Spleen (tissue), 11 donors: ENCODE measurements around the gene TEX261. TPM values are rescaled to one million over a fixed set of nuclear protein-coding genes. Genes with fewer than 3 reads are reported as not detected.

Experiments
- DNase-seq: peaks from one replicate; pipeline ENCODE4 v3.0.0-alpha.2; 2020
- H3K27ac ChIP-seq, 8 donors: fragments of 200-600 bp; sonication (generic) in 7 of 8; 1 replicate in 4 of 8; 2 replicates in 4 of 8; pipeline versions ENCODE4 v1.5.0 to v1.8.0; 2016 to 2021; ENCODE audit warnings: inconsistent platforms in 4 of 8, mild to moderate bottlenecking in 4 of 8, moderate library complexity in 1 of 8
- H3K27me3 ChIP-seq, 7 donors: fragments of 200-600 bp; sonication (generic) in 6 of 7; replicated peaks in 1 of 7; 1 replicate in 4 of 7; 2 replicates in 3 of 7; pipeline versions ENCODE4 v1.5.0 to v1.8.0; 2016 to 2021; ENCODE audit warnings: inconsistent platforms in 3 of 7, mild to moderate bottlenecking in 1 of 7
- H3K36me3 ChIP-seq, 6 donors: fragments of 200-600 bp; sonication (generic) in 5 of 6; 1 replicate in 4 of 6; 2 replicates in 2 of 6; pipeline versions ENCODE4 v1.5.0 to v1.8.0; 2016 to 2021; ENCODE audit warnings: inconsistent platforms in 2 of 6
- H3K4me1 ChIP-seq, 6 donors: fragments of 200-600 bp; sonication (generic) in 5 of 6; 1 replicate in 3 of 6; 2 replicates in 3 of 6; pipeline versions ENCODE4 v1.5.0 to v1.8.0; 2016 to 2021; ENCODE audit warnings: inconsistent platforms in 3 of 6
- H3K4me3 ChIP-seq, 8 donors: fragments of 200-600 bp; sonication (generic) in 7 of 8; 1 replicate in 4 of 8; 2 replicates in 4 of 8; pipeline versions ENCODE4 v1.5.0 to v1.8.0; 2016 to 2021; ENCODE audit warnings: inconsistent platforms in 4 of 8, mild to moderate bottlenecking in 4 of 8, moderate library complexity in 2 of 8
- H3K9me3 ChIP-seq, 8 donors: fragments of 200-600 bp; sonication (generic) in 7 of 8; 1 replicate in 4 of 8; 2 replicates in 4 of 8; pipeline versions ENCODE4 v1.5.0 to v1.8.0; 2016 to 2021; ENCODE audit warnings: inconsistent platforms in 4 of 8
- POLR2A ChIP-seq, 3 donors: fragments of 450-650 bp; IDR thresholded peaks; one replicate each; pipeline ENCODE4 v1.5.1; 2017; ENCODE audit warnings: antibody characterized with exemption in 3 of 3, mild to moderate bottlenecking in 1 of 3
- POLR2AphosphoS5 ChIP-seq, 3 donors: sonication (generic); formaldehyde crosslinking; IDR thresholded peaks; one replicate each; pipeline ENCODE4 v1.5.1; 2017; ENCODE audit warnings: antibody characterized with exemption in 3 of 3
- WGBS, 5 donors: extraction: QIAGEN DNeasy Blood & Tissue Kit in 3 of 5; methylation state at CpG; one replicate each; pipeline versions ENCODE4 v1.1.5 to v1.1.7; 2013 to 2018; 5-methylcytosine and 5-hydroxymethylcytosine counted together
- intact Hi-C: fragments of 100-400 bp; cut with DNase I; formaldehyde crosslinking; loops from one replicate; pipeline ENCODE4 v1.15.0; 2023; ENCODE audit warnings: low total_unique reads
- polyA plus RNA-seq, 3 donors: library from polyadenylated mRNA; stranded (reverse); fragments of 200-250 nt; gene quantifications; one replicate each; pipeline ENCODE4 v1.2.1, GENCODE V29; 2013
- total RNA-seq, 7 donors: library from RNA; depleted of rRNA in 3 of 7; stranded (reverse); fragments of >200 nt in 3 of 7; fragmentation: NEBNext Ultra II Directional in 4 of 7; extraction: Animal tissue kit (Norgen Biotek cat#: 25700) in 4 of 7; gene quantifications; one replicate each; pipeline versions ENCODE4 v1.1.0 to v1.2.1, GENCODE V29; 2016 to 2021
- TF ChIP-seq, protein P1 (sequence below), 11 experiments: fragments of 200-600 bp in 7 of 11; fragments of 450-650 bp in 4 of 11; sonication (generic) in 4 of 11; IDR thresholded peaks in 8 of 11; conservative IDR thresholded peaks in 3 of 11; 1 replicate in 7 of 11; 2 replicates in 4 of 11; pipeline versions ENCODE4 v1.4.0 to v1.8.0; 2016 to 2021; ENCODE audit warnings: antibody characterized with exemption in 11 of 11, inconsistent platforms in 4 of 11, mild to moderate bottlenecking in 1 of 11
- donor health status: healthy with polysubstance abuse.
- donor health status: DM: no; HTN: no; CAD: no; lungs with moderate emphysema.
- donor health status: DM: no; HTN: no; CAD: no.
- donor health status: Bipolar disorder and iron deficiency.
- donor health status: healthy.
- donor health status: DM: no; HTN: no; CAD: no.
- donor health status: DM: yes; HTN: yes; CAD: no.

The TEX261 gene
- total and polyA plus RNA-seq, 10 donors: 8.7 to 55.7 (median 32.8) TPM

DNA sequence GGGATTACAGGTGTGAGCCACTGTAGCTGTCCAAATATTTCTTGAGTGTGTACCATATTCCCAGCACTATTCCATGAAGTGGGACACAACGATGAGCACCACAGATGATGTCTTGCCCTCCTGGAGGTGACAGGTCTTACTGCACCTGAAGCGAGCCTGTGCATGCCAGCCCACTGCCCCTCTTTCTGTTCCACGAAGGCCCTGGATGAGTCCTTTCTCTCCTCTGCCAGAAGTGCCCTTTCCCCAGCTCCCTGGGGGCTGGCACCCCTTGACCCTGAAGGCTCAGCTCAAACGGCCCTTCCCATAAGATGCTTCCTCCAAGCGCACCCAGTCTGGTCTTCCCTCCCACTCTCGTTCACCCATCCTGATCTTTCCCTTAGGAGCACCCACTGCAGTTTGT, 53.5 kb downstream of the TEX261 start:
- no peak overlapping the region for H3K27ac ChIP-seq
- no peak for TF ChIP-seq POLR2A (IDR thresholded peaks at IDR 0.05)
- TF ChIP-seq, protein P1, sequence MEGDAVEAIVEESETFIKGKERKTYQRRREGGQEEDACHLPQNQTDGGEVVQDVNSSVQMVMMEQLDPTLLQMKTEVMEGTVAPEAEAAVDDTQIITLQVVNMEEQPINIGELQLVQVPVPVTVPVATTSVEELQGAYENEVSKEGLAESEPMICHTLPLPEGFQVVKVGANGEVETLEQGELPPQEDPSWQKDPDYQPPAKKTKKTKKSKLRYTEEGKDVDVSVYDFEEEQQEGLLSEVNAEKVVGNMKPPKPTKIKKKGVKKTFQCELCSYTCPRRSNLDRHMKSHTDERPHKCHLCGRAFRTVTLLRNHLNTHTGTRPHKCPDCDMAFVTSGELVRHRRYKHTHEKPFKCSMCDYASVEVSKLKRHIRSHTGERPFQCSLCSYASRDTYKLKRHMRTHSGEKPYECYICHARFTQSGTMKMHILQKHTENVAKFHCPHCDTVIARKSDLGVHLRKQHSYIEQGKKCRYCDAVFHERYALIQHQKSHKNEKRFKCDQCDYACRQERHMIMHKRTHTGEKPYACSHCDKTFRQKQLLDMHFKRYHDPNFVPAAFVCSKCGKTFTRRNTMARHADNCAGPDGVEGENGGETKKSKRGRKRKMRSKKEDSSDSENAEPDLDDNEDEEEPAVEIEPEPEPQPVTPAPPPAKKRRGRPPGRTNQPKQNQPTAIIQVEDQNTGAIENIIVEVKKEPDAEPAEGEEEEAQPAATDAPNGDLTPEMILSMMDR (IDR thresholded peaks at IDR 0.05 in 8 of 11, conservative IDR thresholded peaks at IDR 0.05 in 3 of 11): no peak
- TF ChIP-seq POLR2AphosphoS5 (IDR thresholded peaks at IDR 0.05): no peak
- H3K4me3 ChIP-seq: no peak overlapping the region
- peaks cover 0 to 79% (median 6%) of the 10 kb centered on the region in 7 donors for H3K27me3 ChIP-seq
- no peaks in the 10 kb centered on the region for H3K9me3 ChIP-seq
- intact Hi-C loops: loop anchor here (10.0 kb wide), 1 partner anchor 146 kb away; the partner anchor contains the start of gene FIGLA
- no peaks in the 10 kb centered on the region for H3K36me3 ChIP-seq
- no peak for DNase-seq
- 76 to 85% (median 84%) methylated on average over 6 of the region's 6 CpGs for WGBS, 5 donors
- H3K4me1 ChIP-seq: peaks cover 0 to 6% (median 0%) of the 10 kb centered on the region in 6 donors

DNA sequence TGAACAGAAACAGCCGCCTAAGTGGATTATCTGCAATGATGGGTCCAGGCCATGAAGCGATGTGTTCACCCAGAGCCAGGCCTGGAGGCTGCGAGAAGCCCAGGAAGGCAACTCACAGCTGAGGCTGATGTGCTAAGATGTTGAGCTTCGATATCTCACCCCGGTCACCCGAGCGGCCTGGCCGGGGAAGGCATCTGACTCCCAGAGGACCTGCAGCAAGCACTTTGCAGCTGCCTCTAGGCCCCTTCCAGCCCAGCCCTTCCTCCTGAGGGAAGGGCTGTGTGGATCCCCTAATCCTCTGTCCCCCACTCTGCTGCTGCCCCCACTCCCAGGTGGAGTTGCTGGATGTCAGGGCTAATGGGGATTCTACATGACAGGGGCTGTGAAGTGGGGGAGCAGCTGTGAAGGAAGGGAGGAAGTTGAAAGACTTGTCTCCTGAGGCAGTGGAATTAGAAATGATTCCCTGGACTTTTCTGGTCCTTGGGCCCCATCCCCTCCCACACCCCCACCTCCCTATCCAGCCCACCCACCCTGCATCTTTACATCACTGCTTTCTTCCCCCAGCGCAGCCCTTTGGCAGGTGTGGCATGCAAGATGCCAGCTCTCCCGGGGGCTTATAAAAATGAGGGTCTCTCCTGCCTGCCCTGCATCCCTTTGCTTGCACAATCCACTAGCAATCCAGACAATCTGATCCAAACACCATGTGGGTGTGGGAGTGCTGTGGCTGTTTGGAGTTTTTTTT, 54.7 kb downstream of the TEX261 start:
- peak; percentile 47 for DNase-seq
- H3K36me3 ChIP-seq: no peaks in the 10 kb centered on the region
- no peak overlapping the region for H3K4me3 ChIP-seq
- TF ChIP-seq POLR2AphosphoS5 (IDR thresholded peaks at IDR 0.05): no peak
- 76 to 92% (median 87%) methylated on average over 4 to 10 of the region's 10 CpGs for WGBS, 5 donors
- H3K27me3 ChIP-seq: peaks cover 0 to 79% (median 4%) of the 10 kb centered on the region in 7 donors
- no peaks in the 10 kb centered on the region for H3K4me1 ChIP-seq
- intact Hi-C loops: loop anchor here (10.0 kb wide), 1 partner anchor 145 kb away; the partner anchor contains the start of gene FIGLA
- no peak overlapping the region for H3K27ac ChIP-seq
- H3K9me3 ChIP-seq: no peaks in the 10 kb centered on the region

DNA sequence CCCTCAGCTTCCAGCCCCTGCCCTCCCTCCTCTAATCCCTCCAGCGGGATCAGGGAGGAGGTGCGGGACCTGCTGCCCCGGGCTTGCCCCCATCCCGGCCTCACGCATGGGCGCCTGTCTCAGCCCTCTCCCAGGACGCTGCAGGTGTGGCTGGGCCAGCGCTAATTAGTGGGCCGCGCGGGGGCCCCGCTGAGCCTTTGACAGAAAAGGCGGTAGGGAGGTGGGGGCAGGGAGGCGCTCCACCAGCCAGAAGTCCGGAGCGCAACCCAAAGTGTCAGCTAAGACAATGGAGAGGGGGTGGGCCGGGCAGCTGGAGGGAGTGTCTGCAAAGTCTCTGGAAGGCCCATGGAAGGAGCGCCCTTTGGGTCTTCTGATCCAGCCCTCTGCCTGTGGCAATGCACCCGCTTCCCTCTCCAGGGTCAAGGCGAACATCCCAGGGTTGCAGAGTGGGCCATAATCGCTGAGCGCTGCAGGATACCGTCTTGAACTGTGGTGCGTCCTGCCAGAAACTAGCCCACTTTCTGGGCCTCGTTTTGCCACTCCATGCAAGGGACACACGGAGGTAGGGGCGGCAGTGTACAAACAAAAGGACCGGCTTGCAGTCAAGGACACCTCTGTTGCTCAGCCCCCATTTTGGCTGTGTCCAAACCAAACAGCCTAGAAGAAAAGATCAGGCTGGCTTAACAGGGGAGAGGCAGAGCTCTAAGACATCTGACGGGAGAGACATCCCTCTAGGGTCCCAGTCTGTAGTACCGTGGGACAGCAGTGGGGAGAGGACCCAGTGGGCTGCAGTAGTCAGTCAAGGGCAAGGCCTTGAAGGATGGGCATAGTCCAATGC, 55.5 kb downstream of the TEX261 start:
- 36 to 54% (median 49%) methylated on average over 20 to 30 of the region's 30 CpGs for WGBS, 5 donors
- DNase-seq: no peak
- intact Hi-C loops: no loop called here

DNA sequence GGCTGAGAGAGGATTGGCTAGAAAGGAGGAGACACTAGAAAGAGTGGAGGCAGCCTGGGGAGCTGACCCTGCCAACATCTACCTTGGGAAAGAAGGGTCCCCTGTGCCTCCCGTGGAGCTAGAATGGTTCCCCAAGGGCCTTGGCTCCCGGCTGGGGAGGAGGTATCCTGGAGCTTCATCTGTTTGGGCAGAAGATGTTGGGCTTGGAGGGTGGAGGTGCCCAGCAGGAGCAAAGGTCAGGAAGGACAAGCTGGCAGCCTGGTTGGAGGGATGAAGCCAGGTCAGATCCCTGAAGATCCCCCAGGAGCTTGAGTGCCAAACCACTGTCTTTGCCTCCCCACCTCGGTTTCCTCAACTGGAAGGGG, 56.1 kb downstream of the TEX261 start:
- TF ChIP-seq POLR2A (IDR thresholded peaks at IDR 0.05): no peak
- TF ChIP-seq POLR2AphosphoS5 (IDR thresholded peaks at IDR 0.05): no peak
- TF ChIP-seq, protein P1 (IDR thresholded peaks at IDR 0.05 in 8 of 11, conservative IDR thresholded peaks at IDR 0.05 in 3 of 11): no peak
- no peak overlapping the region for H3K4me3 ChIP-seq
- WGBS, 5 donors: 43 to 54% (median 54%) methylated on average over 2 to 3 of the region's 3 CpGs
- H3K9me3 ChIP-seq: no peaks in the 10 kb centered on the region
- H3K27me3 ChIP-seq: peaks cover 0 to 72% (median 4%) of the 10 kb centered on the region in 7 donors
- no peaks in the 10 kb centered on the region for H3K36me3 ChIP-seq
- no peak for DNase-seq
- no peaks in the 10 kb centered on the region for H3K4me1 ChIP-seq
- intact Hi-C loops: no loop called here
- no peak overlapping the region for H3K27ac ChIP-seq

More for the DNA sequence above, 55.5 kb downstream of the TEX261 start:
- Histone ChIP-seq H3K36me3 (no peaks in the 10 kb centered on the region), H3K9me3 (no peaks in the 10 kb centered on the region), H3K27me3 (peaks cover 0 to 79% (median 4%) of the 10 kb centered on the region in 7 donors), H3K4me3 (no peak overlapping the region), H3K27ac (no peak overlapping the region), H3K4me1 (no peaks in the 10 kb centered on the region)
- no peak for TF ChIP-seq POLR2AphosphoS5 (IDR thresholded peaks at IDR 0.05)
- TF ChIP-seq, protein P1 (IDR thresholded peaks at IDR 0.05 in 8 of 11, conservative IDR thresholded peaks at IDR 0.05 in 3 of 11): no peak
- TF ChIP-seq POLR2A (IDR thresholded peaks at IDR 0.05): no peak
